GM23338 (cell line): ENCODE measurements around the gene STT3B.

Experiments used
- EZH2 ChIP-seq: fragments of 200-600 bp; sonication (generic); IDR thresholded peaks from one replicate; pipeline ENCODE4 v1.8.0; 2017; ENCODE audit warnings: antibody characterized with exemption, mild to moderate bottlenecking, low read depth; ENCODE audit not compliant: unreplicated experiment
- ZNF331 ChIP-seq: fragments of 250-450 bp; sonication (Bioruptor Pico); IDR thresholded peaks from 2 replicates; pipeline ENCODE4 v1.5.0; 2020; ENCODE audit warnings: low read depth, mild to moderate bottlenecking, moderate library complexity
- TF ChIP-seq, protein P1 (sequence below), 2 experiments: fragments of 200-600 bp in 1 of 2; sonication (generic) in 1 of 2; conservative IDR thresholded peaks; 2 replicates each; pipeline versions ENCODE4 v1.5.1 to v1.6.1; 2016 to 2017; ENCODE audit warnings: antibody characterized with exemption in 2 of 2, low read depth in 2 of 2, mild to moderate bottlenecking in 2 of 2, moderate library complexity in 1 of 2

DNA sequence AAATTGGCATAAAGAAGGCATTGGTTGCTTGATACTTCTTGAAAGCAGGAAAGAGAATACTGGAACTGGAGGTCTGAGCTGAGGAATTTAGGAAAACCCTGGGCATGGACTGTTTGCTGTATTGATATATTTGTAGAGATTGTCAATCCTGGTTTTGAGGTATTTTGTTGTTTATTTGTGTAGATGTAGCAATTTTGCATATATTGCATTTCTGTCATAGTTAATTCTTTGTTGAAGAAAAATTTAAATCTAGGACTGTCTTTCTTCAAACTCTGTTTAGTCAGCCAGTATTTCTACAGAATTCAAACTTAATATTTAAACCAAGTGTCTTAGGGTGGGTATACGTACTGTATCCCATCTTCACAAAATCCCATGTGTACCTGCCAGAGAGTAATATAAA, 9.5 kb downstream of the STT3B start:
- TF ChIP-seq, protein P1, sequence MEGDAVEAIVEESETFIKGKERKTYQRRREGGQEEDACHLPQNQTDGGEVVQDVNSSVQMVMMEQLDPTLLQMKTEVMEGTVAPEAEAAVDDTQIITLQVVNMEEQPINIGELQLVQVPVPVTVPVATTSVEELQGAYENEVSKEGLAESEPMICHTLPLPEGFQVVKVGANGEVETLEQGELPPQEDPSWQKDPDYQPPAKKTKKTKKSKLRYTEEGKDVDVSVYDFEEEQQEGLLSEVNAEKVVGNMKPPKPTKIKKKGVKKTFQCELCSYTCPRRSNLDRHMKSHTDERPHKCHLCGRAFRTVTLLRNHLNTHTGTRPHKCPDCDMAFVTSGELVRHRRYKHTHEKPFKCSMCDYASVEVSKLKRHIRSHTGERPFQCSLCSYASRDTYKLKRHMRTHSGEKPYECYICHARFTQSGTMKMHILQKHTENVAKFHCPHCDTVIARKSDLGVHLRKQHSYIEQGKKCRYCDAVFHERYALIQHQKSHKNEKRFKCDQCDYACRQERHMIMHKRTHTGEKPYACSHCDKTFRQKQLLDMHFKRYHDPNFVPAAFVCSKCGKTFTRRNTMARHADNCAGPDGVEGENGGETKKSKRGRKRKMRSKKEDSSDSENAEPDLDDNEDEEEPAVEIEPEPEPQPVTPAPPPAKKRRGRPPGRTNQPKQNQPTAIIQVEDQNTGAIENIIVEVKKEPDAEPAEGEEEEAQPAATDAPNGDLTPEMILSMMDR (conservative IDR thresholded peaks at IDR 0.05; ENCODE audit: low read depth in 2 of 2) = no peak
- TF ChIP-seq ZNF331 (CRISPR knock-in tag) (no peak), EZH2 (no peak)
